Measurements from ENCODE around the gene EXOC2. TPM values are rescaled to one million over a fixed set of nuclear protein-coding genes. Genes with fewer than 3 reads are reported as not detected.
A peak's percentile ranks its signal among the peaks of the same experiment; 100 is the strongest.

Gene EXOC2
- total RNA-seq, 1 donor from 2014 or later: 11.3 TPM

- ATAC-seq (ENCODE audit: poor library complexity): no peak
- DNase-seq: no peak
- intact Hi-C loops (cut with DNase I): no loop called here
Observed at GRCh38 chr6:466564-466963, 226.4 kb downstream of the EXOC2 start.

GRCh38 chr6:465531-466348 lies 227.2 kb downstream of the EXOC2 start:
- DNase-seq (no peak), ATAC-seq (ENCODE audit: poor library complexity) (no peak)
- intact Hi-C loops (cut with DNase I): no loop called here

- intact Hi-C loops (cut with DNase I): no loop called here
- DNase-seq (no peak), ATAC-seq (ENCODE audit: poor library complexity) (no peak)
Observed at GRCh38 chr6:456887-457286, 236.1 kb downstream of the EXOC2 start.

- ATAC-seq (ENCODE audit: poor library complexity) (no peak), DNase-seq (no peak)
- intact Hi-C loops (cut with DNase I): no loop called here
Observed at GRCh38 chr6:456358-456867, 236.5 kb downstream of the EXOC2 start.

GRCh38 chr6:455835-456234 lies 237.1 kb downstream of the EXOC2 start:
- DNase-seq: no peak
- no peak for ATAC-seq (ENCODE audit: poor library complexity)
- intact Hi-C loops (cut with DNase I): no loop called here

GRCh38 chr6:455006-455585 lies 237.8 kb downstream of the EXOC2 start:
- DNase-seq (no peak), ATAC-seq (ENCODE audit: poor library complexity) (no peak)
- intact Hi-C loops (cut with DNase I): no loop called here

- DNase-seq: no peak
- intact Hi-C loops (cut with DNase I): no loop called here
- peak; percentile 52 for ATAC-seq (ENCODE audit: poor library complexity)
Observed at GRCh38 chr6:454148-454991, 238.6 kb downstream of the EXOC2 start.

GRCh38 chr6:453152-453551 lies 239.8 kb downstream of the EXOC2 start:
- DNase-seq (peak; percentile 78), ATAC-seq (ENCODE audit: poor library complexity) (peak; percentile 82)
- intact Hi-C loops (cut with DNase I): no loop called here

- intact Hi-C loops (cut with DNase I): no loop called here
- DNase-seq (no peak), ATAC-seq (ENCODE audit: poor library complexity) (no peak)
Observed at GRCh38 chr6:452301-453067, 240.5 kb downstream of the EXOC2 start.

GRCh38 chr6:451847-452246 lies 241.1 kb downstream of the EXOC2 start:
- ATAC-seq (ENCODE audit: poor library complexity) (no peak), DNase-seq (no peak)
- intact Hi-C loops (cut with DNase I): no loop called here

- no peak for ATAC-seq (ENCODE audit: poor library complexity)
- intact Hi-C loops (cut with DNase I): no loop called here
- no peak for DNase-seq
Observed at GRCh38 chr6:451336-451735, 241.6 kb downstream of the EXOC2 start.

- no peak for DNase-seq
- ATAC-seq (ENCODE audit: poor library complexity): no peak
- intact Hi-C loops (cut with DNase I): no loop called here
Observed at GRCh38 chr6:449486-450419, 243.2 kb downstream of the EXOC2 start.

GRCh38 chr6:449057-449430 lies 243.9 kb downstream of the EXOC2 start:
- ATAC-seq (ENCODE audit: poor library complexity) (no peak), DNase-seq (no peak)
- intact Hi-C loops (cut with DNase I): no loop called here

- no peak for ATAC-seq (ENCODE audit: poor library complexity)
- intact Hi-C loops (cut with DNase I): no loop called here
- no peak for DNase-seq
Observed at GRCh38 chr6:448296-449056, 244.5 kb downstream of the EXOC2 start.

- DNase-seq: no peak
- no peak for ATAC-seq (ENCODE audit: poor library complexity)
- intact Hi-C loops (cut with DNase I): no loop called here
Observed at GRCh38 chr6:447381-448165, 245.4 kb downstream of the EXOC2 start.

Data from Right ventricle myocardium superior (tissue), 1 donor.